Pulmonary artery endothelial cell (primary cell): ENCODE results near the gene MED23. TPM values are rescaled to one million over a fixed set of nuclear protein-coding genes. Genes with fewer than 3 reads are reported as not detected.

ENCODE experiments used
- DNase-seq: peaks from one replicate; pipeline ENCODE4 v3.0.0-alpha.2; 2011; ENCODE audit warnings: low read depth, low spot score
- total RNA-seq: library from RNA; depleted of rRNA; stranded (reverse); fragments of >200 nt; gene quantifications from 2 replicates; pipeline ENCODE4 v1.2.3, GENCODE V29; 2014

Gene MED23
- total RNA-seq, 1 donor from 2014 or later: 30.3 TPM

- no peak for DNase-seq
Observed at GRCh38 chr6:131640100-131640499, 12.1 kb upstream of the MED23 start.

GRCh38 chr6:131638013-131638412 lies 10.0 kb upstream of the MED23 start:
- no peak for DNase-seq

- no peak for DNase-seq
Observed at GRCh38 chr6:131636880-131637792, 9.1 kb upstream of the MED23 start, which contains the start of gene ENPP3. Gene ENPP3 (plus strand): TSS chr6:131637302. CDS start chr6:131637385, 83 bp downstream.

- DNase-seq: no peak
Observed at GRCh38 chr6:131635384-131636340, 7.6 kb upstream of the MED23 start.

GRCh38 chr6:131631625-131632289 lies 3.7 kb upstream of the MED23 start:
- no peak for DNase-seq

GRCh38 chr6:131629651-131630050 lies 1.6 kb upstream of the MED23 start:
- no peak for DNase-seq

GRCh38 chr6:131628726-131629125 lies 684 bp upstream of the MED23 start:
- no peak for DNase-seq

GRCh38 chr6:131615275-131615674 lies 12.8 kb downstream of the MED23 start:
- DNase-seq: no peak

GRCh38 chr6:131613296-131613925 lies 14.6 kb downstream of the MED23 start:
- no peak for DNase-seq

GRCh38 chr6:131602781-131603312 lies 25.2 kb downstream of the MED23 start:
- no peak for DNase-seq

- DNase-seq: no peak
Observed at GRCh38 chr6:131600716-131601115, 27.3 kb downstream of the MED23 start.

GRCh38 chr6:131597446-131597845 lies 30.6 kb downstream of the MED23 start:
- no peak for DNase-seq

- no peak for DNase-seq
Observed at GRCh38 chr6:131594074-131594473, 34.0 kb downstream of the MED23 start.

- DNase-seq: no peak
Observed at GRCh38 chr6:131592935-131593334, 35.1 kb downstream of the MED23 start.

- no peak for DNase-seq
Observed at GRCh38 chr6:131588643-131589042, 39.4 kb downstream of the MED23 start.

- no peak for DNase-seq
Observed at GRCh38 chr6:131587909-131588308, 40.1 kb downstream of the MED23 start.

- no peak for DNase-seq
Observed at GRCh38 chr6:131586543-131586942, 41.5 kb downstream of the MED23 start.

- no peak for DNase-seq
Observed at GRCh38 chr6:131581523-131581922, 46.5 kb downstream of the MED23 start.

- DNase-seq: no peak
Observed at GRCh38 chr6:131575834-131576478, 52.1 kb downstream of the MED23 start.

- no peak for DNase-seq
Observed at GRCh38 chr6:131574686-131575085, 53.4 kb downstream of the MED23 start.
